K562 treated with DMSO at 1 percent for 48 hours (cell line): ENCODE measurements around the gene HOXB4. TPM values are rescaled to one million over a fixed set of nuclear protein-coding genes. Genes with fewer than 3 reads are reported as not detected.

Experiments used
- total RNA-seq: library from RNA; unstranded; fragments of 300-600 nt; gene quantifications from 2 replicates; pipeline ENCODE4 v1.2.3, GENCODE V29; 2022; ENCODE audit warnings: low replicate concordance; ENCODE audit errors: extremely low read depth

The HOXB4 gene
- total RNA-seq: not detected in 2 replicates

GRCh38 chr17:48577946-48578615 lies at the start of gene HOXB4:
TSS of gene HOXB4 (minus strand) at chr17:48578350. CDS start at chr17:48578319, 31 bp downstream.

DNA sequence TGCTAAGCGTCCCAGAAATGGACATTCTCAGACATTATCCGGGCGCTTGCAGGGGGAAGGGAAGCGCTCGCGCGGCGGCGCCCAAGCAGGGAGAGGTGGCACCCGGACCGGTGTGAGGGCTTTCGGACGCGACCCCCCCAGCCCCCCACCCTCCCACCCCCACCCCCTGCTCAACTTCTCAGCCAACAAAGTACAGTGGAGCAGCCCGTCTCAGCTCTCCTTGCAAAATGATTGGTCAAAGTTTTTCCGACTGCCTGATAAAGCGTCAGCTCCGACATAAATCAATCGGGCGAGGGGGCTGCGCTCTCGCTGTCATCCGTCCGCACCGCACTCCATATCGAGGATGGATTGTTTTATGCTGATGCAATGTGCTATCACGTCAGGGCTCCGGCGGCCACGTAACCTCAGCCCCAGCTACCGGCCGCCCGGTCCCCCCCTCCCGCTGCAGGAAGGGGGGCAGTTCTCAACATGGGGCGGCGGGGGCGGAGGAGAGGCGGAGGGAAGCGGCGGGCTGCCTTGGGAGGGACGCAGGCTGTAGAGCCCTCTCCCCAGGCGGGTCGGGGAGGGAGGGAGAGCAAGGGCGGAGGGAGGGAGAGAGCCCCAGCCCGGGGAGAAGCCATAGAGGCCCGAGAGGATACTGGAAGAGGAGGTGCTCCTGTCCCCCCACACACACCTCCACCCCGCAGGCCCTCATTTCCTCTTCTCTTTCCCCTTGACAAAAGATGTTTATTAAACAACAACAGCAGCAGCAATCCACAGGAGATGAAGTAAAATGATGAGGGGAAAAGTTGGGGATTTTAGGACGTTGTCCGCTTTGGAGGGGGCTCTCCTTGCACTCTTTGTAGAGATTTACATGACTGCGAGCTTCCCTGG lies 48.3 kb upstream of the HOXB4 start, which contains the start of gene HOXB9:
HOXB9 (minus strand) TSS at position 114 of the 873 bp plus-strand sequence; CDS start at position 25, 89 bp downstream.

GRCh38 chr17:48615047-48615962 lies 37.2 kb upstream of the HOXB4 start, which contains the start of gene HOXB8:
TSS of gene HOXB8 (minus strand) at chr17:48615292. CDS start at chr17:48614704, 588 bp downstream.

GRCh38 chr17:48610282-48611211 lies 32.4 kb upstream of the HOXB4 start, which contains the start of gene HOXB7:
TSS of gene HOXB7 (minus strand) at chr17:48611017. CDS start at chr17:48610918, 99 bp downstream.

DNA sequence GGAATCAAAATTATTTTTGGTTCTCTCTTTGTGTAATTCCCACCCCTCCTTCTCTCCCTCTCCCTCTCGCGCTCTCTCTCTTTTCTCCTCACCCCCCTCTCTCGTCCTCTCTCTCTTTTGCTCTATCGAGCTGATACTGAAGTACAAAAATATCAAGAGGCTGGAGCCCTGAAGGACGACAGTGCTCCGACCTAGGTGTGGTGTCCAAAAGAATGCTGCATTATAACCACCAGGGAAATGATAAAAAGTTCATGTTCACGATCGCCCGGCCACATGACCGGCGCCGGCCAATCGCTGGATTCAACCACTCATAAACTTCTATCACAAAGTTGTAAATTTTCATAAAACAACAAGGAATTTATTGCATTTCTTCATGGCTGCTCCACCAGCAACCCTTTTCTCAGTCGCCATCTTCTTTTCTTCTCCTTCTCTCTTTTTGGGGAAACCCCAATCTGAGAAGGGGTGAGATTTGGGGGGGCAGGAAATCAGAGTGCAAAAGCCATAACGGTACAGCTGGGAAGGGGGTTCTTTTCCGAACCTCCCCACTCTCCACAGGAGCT lies 26.7 kb upstream of the HOXB4 start, which contains the start of gene HOXB6:
HOXB6 (minus strand) TSS at position 217 of the 560 bp plus-strand sequence. CDS start 6,836 bp downstream, outside the sequence.

GRCh38 chr17:48593126-48593829 lies 15.1 kb upstream of the HOXB4 start, which contains the start of gene HOXB5:
TSS of gene HOXB5 (minus strand) at chr17:48593779. CDS start at chr17:48593682, 97 bp downstream.

DNA sequence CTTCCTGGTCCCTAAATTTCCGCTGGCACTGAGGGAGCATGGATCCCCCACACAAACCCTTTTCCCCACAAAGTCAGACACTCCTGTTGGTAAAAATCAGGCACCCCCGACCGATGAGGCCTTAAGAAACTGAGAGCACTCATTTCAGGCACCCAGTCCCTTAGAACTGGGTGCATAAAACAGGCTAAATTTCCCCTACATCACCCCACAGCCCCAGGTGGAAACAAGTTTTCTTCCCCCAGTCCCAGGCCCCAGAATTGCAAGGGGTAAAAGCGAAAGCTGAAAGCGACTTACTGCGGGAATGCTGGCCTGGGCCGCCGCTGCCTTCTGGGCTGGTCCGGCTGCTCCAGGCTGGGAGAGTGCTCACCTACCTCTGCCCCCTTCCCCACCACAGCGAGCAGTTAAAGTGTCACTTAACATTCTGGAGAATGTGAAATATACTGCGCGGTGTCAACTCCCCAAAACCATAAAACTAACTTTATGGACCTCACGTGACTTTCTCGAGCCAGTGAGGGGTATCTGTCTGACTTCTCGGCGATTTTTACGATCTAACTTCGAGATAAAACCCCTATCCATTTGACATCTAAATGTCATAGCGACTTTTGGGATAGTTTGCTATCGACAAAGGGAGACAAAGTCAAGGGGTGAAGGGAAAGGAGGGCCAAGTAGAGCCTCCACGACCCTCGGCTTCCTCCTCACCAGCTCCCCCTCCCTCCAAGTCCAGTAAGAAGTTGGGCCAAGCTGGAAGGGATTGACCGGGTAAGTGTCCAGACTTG lies 11.9 kb upstream of the HOXB4 start, which contains the start of gene HOXB3:
HOXB3 (minus strand) TSS at position 411 of the 776 bp plus-strand sequence. CDS start 37,767 bp downstream, outside the sequence.

GRCh38 chr17:48545022-48545375 lies 33.2 kb downstream of the HOXB4 start, which contains the start of gene HOXB2:
TSS of gene HOXB2 (minus strand) at chr17:48545109. CDS start at chr17:48544911, 198 bp downstream.

GRCh38 chr17:48530887-48531272 lies 47.3 kb downstream of the HOXB4 start, which contains the start of gene HOXB1:
TSS of gene HOXB1 (minus strand) at chr17:48531011. CDS start at chr17:48530904, 107 bp downstream.

Other genes starting within 250 kb of the HOXB4 start
- gene SKAP1, start 148.1 kb downstream of the HOXB4 start, total RNA-seq: not detected in 2 replicates
- not detected in 2 replicates for gene HOXB1, start 47.3 kb downstream of the HOXB4 start, total RNA-seq
- not detected in 2 replicates for gene HOXB2, start 33.2 kb downstream of the HOXB4 start, total RNA-seq
- not detected in 2 replicates for gene HOXB3, start 11.9 kb upstream of the HOXB4 start, total RNA-seq
- not detected in 2 replicates for gene HOXB5, start 15.4 kb upstream of the HOXB4 start, total RNA-seq
- gene HOXB6, start 26.6 kb upstream of the HOXB4 start, total RNA-seq: not detected in 2 replicates
- not detected in 2 replicates for gene HOXB7, start 32.7 kb upstream of the HOXB4 start, total RNA-seq
- gene HOXB8, start 36.9 kb upstream of the HOXB4 start, total RNA-seq: not detected in 2 replicates
- gene HOXB9, start 48.0 kb upstream of the HOXB4 start, total RNA-seq: not detected in 2 replicates
- gene PRAC1, start 144.2 kb upstream of the HOXB4 start, total RNA-seq: not detected in 2 replicates
- gene PRAC2, start 144.8 kb upstream of the HOXB4 start, total RNA-seq: not detected in 2 replicates
- gene HOXB13, start 150.4 kb upstream of the HOXB4 start, total RNA-seq: not detected in 2 replicates
- not detected in 2 replicates for gene TTLL6, start 238.9 kb upstream of the HOXB4 start, total RNA-seq